GM12878 (cell line): ENCODE results near the gene RIPK4. TPM values are rescaled to one million over a fixed set of nuclear protein-coding genes. Genes with fewer than 3 reads are reported as not detected.

ENCODE experiments used
- ATAC-seq: fragments of 200-7000 bp; cut with Tn5 transposase; 3 replicates; pipeline ENCODE4 v1.9.1; 2020; ENCODE audit warnings: mild to moderate bottlenecking, moderate library complexity
- BruUV-seq: library from RNA; stranded (reverse); fragments of 400-500 nt; replicated peaks from 2 replicates; lab custom pipeline; 2021; lab: Mats Ljungman, UMichigan
- CTCF ChIA-PET: fragments of 300-600 bp; sonication (Branson Sonifier 250); formaldehyde crosslinking; extraction: SDS; loops from one replicate; lab custom pipeline; 2021; ENCODE audit warnings: inconsistent platforms; lab: Yijun Ruan, JAX
- POLR2A ChIA-PET: fragments of 350-600 bp; formaldehyde crosslinking; extraction: SDS; loops from one replicate; lab custom pipeline; 2021; ENCODE audit warnings: inconsistent platforms; lab: Charles Lee
- RAD21 ChIA-PET: fragments of 300-600 bp; sonication (Branson Sonifier 250); formaldehyde crosslinking; loops from one replicate; lab custom pipeline; 2023; ENCODE audit warnings: antibody characterized with exemption; ENCODE audit not compliant: unreplicated experiment; lab: Charles Lee
- SMC1A ChIA-PET: fragments of 300-600 bp; sonication (Branson Sonifier 250); formaldehyde crosslinking; loops from one replicate; lab custom pipeline; 2023; ENCODE audit not compliant: unreplicated experiment, uncharacterized antibody; lab: Charles Lee
- DNase-seq: peaks from one replicate; pipeline ENCODE4 v3.0.0-alpha.2; 2011; ENCODE audit warnings: low read depth, low spot score
- FAIRE-seq: peaks from 3 replicates; lab custom pipeline; 2011; peaks lifted over from hg19 to GRCh38; lab: Jason Lieb, UNC
- H2AFZ ChIP-seq: 2 replicates; pipeline ENCODE4 v1.6.0; 2011; ENCODE audit warnings: low read depth, low read length, control low read depth; ENCODE audit not compliant: control insufficient read depth
- H3K27ac ChIP-seq: 2 replicates; pipeline ENCODE4 v1.5.1; 2011; ENCODE audit warnings: control low read depth; ENCODE audit not compliant: control insufficient read depth, insufficient read depth
- H3K27me3 ChIP-seq, 2 experiments: replicated peaks in 1 of 2; 2 replicates each; pipeline versions ENCODE4 v1.6.0 to v1.6.1; 2011; ENCODE audit warnings: low read length in 1 of 2; ENCODE audit not compliant: control insufficient read depth in 2 of 2, insufficient read depth in 2 of 2
- H3K36me3 ChIP-seq, 2 experiments: 2 replicates each; pipeline ENCODE4 v1.5.1; 2011; ENCODE audit warnings: low read length in 1 of 2; ENCODE audit not compliant: control insufficient read depth in 2 of 2, insufficient read depth in 2 of 2
- H3K4me1 ChIP-seq: 2 replicates; pipeline ENCODE4 v1.6.1; 2011; ENCODE audit warnings: mild to moderate bottlenecking, low read length, moderate library complexity, mixed read lengths; ENCODE audit not compliant: control insufficient read depth, insufficient read depth
- H3K4me2 ChIP-seq: 2 replicates; pipeline ENCODE4 v1.6.0; 2011; ENCODE audit warnings: control low read depth; ENCODE audit not compliant: control insufficient read depth, insufficient read depth
- H3K4me3 ChIP-seq: fragments of 200-600 bp; sonication (generic); 2 replicates; pipeline ENCODE4 v1.5.1; 2016
- H3K79me2 ChIP-seq: 2 replicates; pipeline ENCODE4 v1.6.0; 2011; ENCODE audit warnings: low read length; ENCODE audit not compliant: control insufficient read depth, insufficient read depth
- H3K9ac ChIP-seq: 2 replicates; pipeline ENCODE4 v1.8.0; 2011; ENCODE audit warnings: low read length, control low read depth, mixed read lengths; ENCODE audit not compliant: control insufficient read depth, insufficient read depth
- H3K9me3 ChIP-seq: replicated peaks from 3 replicates; pipeline ENCODE4 v1.5.1; 2011; ENCODE audit warnings: mild to moderate bottlenecking, low read length; ENCODE audit not compliant: control insufficient read depth, insufficient read depth
- H4K20me1 ChIP-seq: 2 replicates; pipeline ENCODE4 v1.6.0; 2011; ENCODE audit not compliant: control insufficient read depth, insufficient read depth
- CBFB ChIP-seq: IDR thresholded peaks from 2 replicates; pipeline ENCODE4 v1.6.1; 2016; ENCODE audit warnings: antibody characterized with exemption, low read depth
- CBX3 ChIP-seq: fragments of 200-600 bp; sonication (generic); IDR thresholded peaks from 2 replicates; pipeline ENCODE4 v1.6.1; 2016; ENCODE audit warnings: low read depth, borderline replicate concordance
- CBX5 ChIP-seq: sonication (generic); IDR thresholded peaks from 2 replicates; pipeline ENCODE4 v1.6.1; 2016; ENCODE audit warnings: low read depth, moderate library complexity, mild to moderate bottlenecking, inconsistent platforms
- E2F8 ChIP-seq: fragments of 450-650 bp; IDR thresholded peaks from 2 replicates; pipeline ENCODE4 v1.6.1; 2018; ENCODE audit warnings: mild to moderate bottlenecking, low read depth, moderate library complexity; ENCODE audit not compliant: partially characterized antibody
- EGR1 ChIP-seq, 2 experiments: IDR thresholded peaks; 1 replicate in 1 of 2; 2 replicates in 1 of 2; pipeline ENCODE4 v1.6.1; 2011 to 2012; ENCODE audit warnings: low read depth in 2 of 2, low read length in 2 of 2, borderline replicate concordance in 1 of 2, mild to moderate bottlenecking in 1 of 2, moderate library complexity in 1 of 2
- HCFC1 ChIP-seq: fragments of 150-350 bp; IDR thresholded peaks from 2 replicates; pipeline ENCODE4 v1.6.1; 2014; ENCODE audit warnings: low read length
- HSF1 ChIP-seq: fragments of 150-350 bp; IDR thresholded peaks from 2 replicates; pipeline ENCODE4 v1.6.1; 2014; ENCODE audit warnings: mild to moderate bottlenecking, low read depth, low read length
- IRF4 ChIP-seq: IDR thresholded peaks from 2 replicates; pipeline ENCODE4 v1.6.1; 2011; ENCODE audit warnings: low read depth, low read length
- KLF5 ChIP-seq: fragments of 450-650 bp; IDR thresholded peaks from 2 replicates; pipeline ENCODE4 v1.6.1; 2014; ENCODE audit warnings: mild to moderate bottlenecking; ENCODE audit not compliant: partially characterized antibody
- NBN ChIP-seq: fragments of 450-650 bp; IDR thresholded peaks from 2 replicates; pipeline ENCODE4 v1.6.1; 2016
- POU2F2 ChIP-seq: IDR thresholded peaks from 3 replicates; pipeline ENCODE4 v1.6.1; 2011; ENCODE audit warnings: low read depth, mild to moderate bottlenecking, low read length, borderline replicate concordance
- RELA ChIP-seq: fragments of 450-650 bp; IDR thresholded peaks from 2 replicates; pipeline ENCODE4 v1.8.0; 2014; ENCODE audit warnings: borderline replicate concordance; ENCODE audit not compliant: partially characterized antibody
- SIX5 ChIP-seq: IDR thresholded peaks from 2 replicates; pipeline ENCODE4 v1.6.1; 2011; ENCODE audit warnings: mild to moderate bottlenecking, low read depth, low read length, moderate library complexity; ENCODE audit not compliant: severe bottlenecking
- SKIL ChIP-seq: fragments of 450-650 bp; IDR thresholded peaks from 2 replicates; pipeline ENCODE4 v1.6.1; 2017; ENCODE audit warnings: mild to moderate bottlenecking, low read depth, inconsistent platforms; ENCODE audit not compliant: poor library complexity, severe bottlenecking
- TARDBP ChIP-seq: IDR thresholded peaks from 2 replicates; pipeline ENCODE4 v1.6.1; 2016; ENCODE audit warnings: borderline replicate concordance
- ZNF24 ChIP-seq: fragments of 450-650 bp; IDR thresholded peaks from 2 replicates; pipeline ENCODE4 v1.6.1; 2017; ENCODE audit warnings: antibody characterized with exemption, mild to moderate bottlenecking
- ZNF622 ChIP-seq: fragments of 450-650 bp; IDR thresholded peaks from 2 replicates; pipeline ENCODE4 v1.6.1; 2017; ENCODE audit warnings: mild to moderate bottlenecking, inconsistent platforms
- WGBS: methylation state at CpG from one replicate; pipeline ENCODE4 v1.1.6; 2016; ENCODE audit warnings: low lambda C conversion rate; ENCODE audit not compliant: insufficient replicate concordance, insufficient coverage; ENCODE audit errors: missing lambda C conversion rate; 5-methylcytosine and 5-hydroxymethylcytosine counted together
- in situ Hi-C: fragments of 300-500 bp; cut with MboI; formaldehyde crosslinking; loops from 9 replicates; pipeline ENCODE4 v1.14.3; 2018; ENCODE audit warnings: mixed read lengths
- intact Hi-C: fragments of 100-400 bp; cut with micrococcal nuclease; formaldehyde crosslinking; loops from one replicate; pipeline ENCODE4 v1.14.2; 2022; ENCODE audit not compliant: unreplicated experiment
- polyA plus RNA-seq, 11 experiments: library from polyadenylated mRNA; depleted of rRNA in 4 of 11; unstranded in 6 of 11; stranded (reverse) in 5 of 11; fragments of >200 nt; fragmentation: Nextera tagmentation in 4 of 11; fragmentation: Illumina TruSeq in 1 of 11; extraction: Ambion mirVana in 4 of 11; extraction: Trizol in 1 of 11; gene quantifications; 1 replicate in 1 of 11; 2 replicates in 10 of 11; pipeline versions ENCODE4 v1.2.1 to v1.2.3, GENCODE V29; 2011 to 2016; ENCODE audit warnings: inconsistent platforms in 2 of 11, missing spikeins in 2 of 11, low read depth in 1 of 11
- total RNA-seq, 4 experiments: library from RNA; depleted of rRNA in 3 of 4; stranded (reverse); fragments of >200 nt in 3 of 4; fragmentation: Illumina TruSeq in 1 of 4; extraction: Trizol in 1 of 4; gene quantifications; 2 replicates each; pipeline versions ENCODE4 v1.2.1 to v1.2.3, GENCODE V29; 2013 to 2021

The RIPK4 gene
- total and polyA plus RNA-seq, 10 of the 15 experiments (the other 5 are each of a cell fraction or from before 2014, with no cell fraction given): 0.05 TPM; not detected in 9

GRCh38 chr21:41805038-41805437 lies 38.2 kb upstream of the RIPK4 start:
- no peaks in the 10 kb centered on the region; the same call in 2 of the 3 replicates for H3K9me3 ChIP-seq
- H3K4me1 ChIP-seq: no peaks in the 10 kb centered on the region
- no peak overlapping the region for H3K27ac ChIP-seq
- no peak for FAIRE-seq
- no peak for ATAC-seq
- H3K4me2 ChIP-seq: no peak overlapping the region
- WGBS: 93% methylated on average over 10 of the region's 10 CpGs
- H3K79me2 ChIP-seq: no peaks in the 10 kb centered on the region
- H2AFZ ChIP-seq: no peak overlapping the region
- CTCF ChIA-PET: no interaction called here
- intact Hi-C loops (no loop called here), in situ Hi-C loops (no loop called here)
- no TSS peak for BruUV-seq
- POLR2A ChIA-PET: no interaction called here
- no peak for DNase-seq
- H3K36me3 ChIP-seq: peaks cover 22 to 37% of the 10 kb centered on the region in 2 experiments
- no peak overlapping the region for H3K4me3 ChIP-seq
- H3K27me3 ChIP-seq: no peaks in the 10 kb centered on the region
- no peak overlapping the region for H3K9ac ChIP-seq
- H4K20me1 ChIP-seq: no peaks in the 10 kb centered on the region
- SMC1A ChIA-PET: no interaction called here
- RAD21 ChIA-PET: interaction anchor here (1.3 kb wide), 1 partner anchor 522 kb away, joined by 5 read pairs; no protein-coding TSS in a partner anchor
- TF ChIP-seq POU2F2 (no peak), ZNF622 (no peak), KLF5 (no peak), CBFB (no peak), HSF1 (no peak), SIX5 (no peak), CBX5 (no peak), IRF4 (no peak), CBX3 (no peak), RELA (no peak), EGR1 (IDR thresholded peaks at IDR 0.05; ENCODE audit: borderline replicate concordance in 1 of 2, low read depth in 2 of 2, low read length in 2 of 2) (no peak), ZNF24 (no peak), HCFC1 (no peak), SKIL (no peak), TARDBP (no peak), NBN (no peak), E2F8 (no peak)
